WTC11 (cell line): ENCODE measurements around the gene GPRC5B. TPM values are rescaled to one million over a fixed set of nuclear protein-coding genes. Genes with fewer than 3 reads are reported as not detected.

Experiments used
- ATAC-seq: fragments of 200-7000 bp; cut with Tn5 transposase; 2 replicates; pipeline ENCODE4 v1.10.0; 2021; ENCODE audit warnings: mild to moderate bottlenecking, moderate library complexity
- CTCF ChIA-PET: fragments of 300-600 bp; sonication (Branson Sonifier 250); formaldehyde crosslinking; loops from one replicate; lab custom pipeline; 2021; ENCODE audit warnings: antibody characterized with exemption; lab: Charles Lee
- POLR2A ChIA-PET: fragments of 350-600 bp; sonication (Branson Sonifier 250); formaldehyde crosslinking; loops from one replicate; lab custom pipeline; 2021; ENCODE audit warnings: antibody characterized with exemption; lab: Charles Lee
- DNase-seq: peaks from one replicate; pipeline ENCODE4 v3.0.0; 2021; ENCODE audit warnings: low spot score
- H3K27ac Mint-ChIP-seq: 2 replicates; pipeline ENCODE4 v1.8.0; 2021; ENCODE audit warnings: mixed read lengths
- H3K27me3 Mint-ChIP-seq: 2 replicates; pipeline ENCODE4 v1.8.0; 2021; ENCODE audit warnings: low read depth, mild to moderate bottlenecking, moderate library complexity, mixed read lengths
- H3K36me3 Mint-ChIP-seq: 2 replicates; pipeline ENCODE4 v1.8.0; 2021; ENCODE audit warnings: mixed read lengths
- H3K4me1 Mint-ChIP-seq: 2 replicates; pipeline ENCODE4 v1.8.0; 2022; ENCODE audit warnings: mixed read lengths
- H3K4me3 Mint-ChIP-seq: 2 replicates; pipeline ENCODE4 v1.8.0; 2021; ENCODE audit warnings: mild to moderate bottlenecking, moderate library complexity, mixed read lengths
- H3K9me3 Mint-ChIP-seq: 2 replicates; pipeline ENCODE4 v1.8.0; 2021; ENCODE audit warnings: mixed read lengths
- ATF1 ChIP-seq: sonication (generic); formaldehyde crosslinking; IDR thresholded peaks from 2 replicates; pipeline ENCODE4 v1.8.1; 2023; ENCODE audit warnings: mild to moderate bottlenecking, moderate library complexity, missing genetic modification reagents
- ATF6 ChIP-seq: sonication (generic); formaldehyde crosslinking; IDR thresholded peaks from 2 replicates; pipeline ENCODE4 v1.8.1; 2023; ENCODE audit warnings: mild to moderate bottlenecking, missing genetic modification reagents
- CREM ChIP-seq: sonication (generic); formaldehyde crosslinking; IDR thresholded peaks from 2 replicates; pipeline ENCODE4 v1.8.1; 2022; ENCODE audit warnings: mild to moderate bottlenecking, missing genetic modification reagents, moderate library complexity
- EMX1 ChIP-seq: fragments of 250-450 bp; sonication (Bioruptor Pico); IDR thresholded peaks from 2 replicates; pipeline ENCODE4 v1.8.0; 2021; ENCODE audit warnings: mild to moderate bottlenecking
- FOXP1 ChIP-seq: sonication (generic); formaldehyde crosslinking; IDR thresholded peaks from 2 replicates; pipeline ENCODE4 v1.8.0; 2022; ENCODE audit warnings: missing genetic modification reagents, mild to moderate bottlenecking, moderate library complexity, borderline replicate concordance
- GTF2I ChIP-seq: fragments of 250-450 bp; sonication (Bioruptor Pico); conservative IDR thresholded peaks from 2 replicates; pipeline ENCODE4 v1.4.0; 2021; ENCODE audit warnings: mild to moderate bottlenecking
- JAZF1 ChIP-seq: fragments of 250-450 bp; sonication (Bioruptor Pico); IDR thresholded peaks from 2 replicates; pipeline ENCODE4 v1.9.0; 2021; ENCODE audit warnings: moderate library complexity, mild to moderate bottlenecking, inconsistent platforms
- MAX ChIP-seq: sonication (generic); formaldehyde crosslinking; IDR thresholded peaks from 2 replicates; pipeline ENCODE4 v1.8.0; 2022; ENCODE audit warnings: mild to moderate bottlenecking, missing genetic modification reagents
- MXD4 ChIP-seq: fragments of 250-450 bp; sonication (Bioruptor Pico); IDR thresholded peaks from 2 replicates; pipeline ENCODE4 v1.8.0; 2021; ENCODE audit warnings: mild to moderate bottlenecking, moderate library complexity, borderline replicate concordance
- MYBL2 ChIP-seq: sonication (generic); formaldehyde crosslinking; IDR thresholded peaks from 2 replicates; pipeline ENCODE4 v1.8.1; 2023; ENCODE audit warnings: mild to moderate bottlenecking, moderate library complexity, missing genetic modification reagents
- PRRX2 ChIP-seq: fragments of 250-450 bp; sonication (Bioruptor Pico); IDR thresholded peaks from 2 replicates; pipeline ENCODE4 v1.8.0; 2021; ENCODE audit warnings: mild to moderate bottlenecking
- RORB ChIP-seq: fragments of 250-450 bp; sonication (Bioruptor Pico); IDR thresholded peaks from 2 replicates; pipeline ENCODE4 v1.9.0; 2021; ENCODE audit warnings: mild to moderate bottlenecking
- SP1 ChIP-seq: sonication (generic); formaldehyde crosslinking; conservative IDR thresholded peaks from 2 replicates; pipeline ENCODE4 v1.8.1; 2022; ENCODE audit warnings: missing genetic modification reagents
- ZMAT4 ChIP-seq: fragments of 250-450 bp; sonication (Bioruptor Pico); IDR thresholded peaks from 2 replicates; pipeline ENCODE4 v1.9.0; 2021; ENCODE audit warnings: mild to moderate bottlenecking
- ZNF512 ChIP-seq: sonication (generic); formaldehyde crosslinking; IDR thresholded peaks from 2 replicates; pipeline ENCODE4 v1.8.1; 2022; ENCODE audit warnings: missing genetic modification reagents, borderline replicate concordance
- total RNA-seq: library from RNA; stranded (reverse); gene quantifications from 3 replicates; pipeline ENCODE4 v1.2.3, GENCODE V29; 2021
- TF ChIP-seq, protein P1 (sequence below): fragments of 250-450 bp; sonication (Bioruptor Pico); conservative IDR thresholded peaks from 2 replicates; pipeline ENCODE4 v1.9.0; 2021; ENCODE audit warnings: mild to moderate bottlenecking
- TF ChIP-seq, protein P2 (sequence below): sonication (generic); formaldehyde crosslinking; IDR thresholded peaks from 2 replicates; pipeline ENCODE4 v1.8.1; 2023; ENCODE audit warnings: mild to moderate bottlenecking, missing genetic modification reagents
- TF ChIP-seq, protein P3 (sequence below): sonication (generic); formaldehyde crosslinking; IDR thresholded peaks from 2 replicates; pipeline ENCODE4 v1.8.1; 2022; ENCODE audit warnings: mild to moderate bottlenecking, missing genetic modification reagents, moderate library complexity, borderline replicate concordance

GPRC5B gene
- total RNA-seq, 1 experiment from 2014 or later, result 104 TPM

DNA sequence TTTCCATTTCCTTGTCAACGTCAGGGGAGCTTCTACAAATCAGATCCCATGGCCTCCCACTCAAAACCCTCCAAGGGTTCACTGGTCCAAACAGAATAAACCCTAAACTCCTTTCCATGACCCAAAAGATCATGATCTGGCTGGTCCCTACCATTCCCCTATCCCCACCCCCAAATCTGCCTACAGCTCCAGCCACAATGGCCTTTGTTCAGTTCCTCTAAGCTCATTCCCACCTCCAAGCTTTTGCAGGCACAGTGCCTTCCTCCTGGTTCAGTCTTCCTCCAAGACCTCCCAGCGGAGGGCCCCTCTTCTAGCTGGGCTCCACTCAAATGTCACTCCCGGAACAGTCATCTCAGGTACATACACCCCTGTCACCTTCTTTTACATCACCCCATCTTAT, 2.0 kb downstream of the GPRC5B start:
- peak; percentile 3; the same call in 1 of the 2 replicates for ATAC-seq
- H3K27ac Mint-ChIP-seq, result peak overlapping the region; percentile 97
- peaks cover 60% of the 10 kb centered on the region for H3K4me1 Mint-ChIP-seq
- TF ChIP-seq ZNF512 (CRISPR knock-in tag) (no peak), RORB (CRISPR knock-in tag) (no peak), MAX (CRISPR knock-in tag) (no peak), EMX1 (CRISPR knock-in tag) (no peak), SP1 (CRISPR knock-in tag) (no peak), GTF2I (CRISPR knock-in tag) (no peak), ZMAT4 (CRISPR knock-in tag) (no peak), JAZF1 (no peak), MXD4 (CRISPR knock-in tag) (no peak), MYBL2 (CRISPR knock-in tag) (no peak), PRRX2 (CRISPR knock-in tag) (no peak), ATF1 (CRISPR knock-in tag) (no peak), CREM (CRISPR knock-in tag) (no peak), ATF6 (no peak), FOXP1 (CRISPR knock-in tag) (no peak)
- TF ChIP-seq, protein P1, sequence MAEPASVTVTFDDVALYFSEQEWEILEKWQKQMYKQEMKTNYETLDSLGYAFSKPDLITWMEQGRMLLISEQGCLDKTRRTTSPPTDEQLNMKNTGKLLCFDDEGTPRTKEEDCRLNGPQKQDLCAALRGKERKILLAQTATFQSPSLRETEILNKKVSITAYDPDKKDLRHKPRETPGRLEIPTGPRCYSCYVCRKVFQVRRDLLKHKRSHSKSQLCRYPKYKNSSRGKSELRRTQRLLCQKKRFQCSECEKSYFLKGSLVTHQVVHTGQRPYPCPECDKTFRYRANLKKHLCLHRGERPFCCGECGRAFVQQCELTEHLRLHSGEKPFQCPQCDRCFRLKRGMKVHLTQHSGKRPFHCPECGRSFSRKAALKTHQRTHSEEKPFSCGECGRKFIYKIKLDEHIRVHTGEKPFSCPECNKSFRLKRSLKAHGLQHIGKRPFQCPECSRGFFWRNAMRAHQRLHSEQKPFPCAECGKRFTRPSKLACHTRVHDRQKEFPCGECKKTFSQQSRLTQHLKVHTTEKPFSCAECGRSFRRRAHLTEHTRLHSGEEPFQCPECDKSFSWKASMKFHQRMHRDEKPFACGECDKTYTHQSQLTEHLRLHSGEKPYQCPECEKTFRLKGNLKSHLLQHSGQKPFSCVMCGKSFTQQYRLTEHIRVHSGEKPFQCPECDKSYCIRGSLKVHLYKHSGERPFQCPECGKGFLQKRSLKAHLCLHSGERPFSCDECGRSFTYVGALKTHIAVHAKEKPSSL, result no peak
- TF ChIP-seq, protein P2, sequence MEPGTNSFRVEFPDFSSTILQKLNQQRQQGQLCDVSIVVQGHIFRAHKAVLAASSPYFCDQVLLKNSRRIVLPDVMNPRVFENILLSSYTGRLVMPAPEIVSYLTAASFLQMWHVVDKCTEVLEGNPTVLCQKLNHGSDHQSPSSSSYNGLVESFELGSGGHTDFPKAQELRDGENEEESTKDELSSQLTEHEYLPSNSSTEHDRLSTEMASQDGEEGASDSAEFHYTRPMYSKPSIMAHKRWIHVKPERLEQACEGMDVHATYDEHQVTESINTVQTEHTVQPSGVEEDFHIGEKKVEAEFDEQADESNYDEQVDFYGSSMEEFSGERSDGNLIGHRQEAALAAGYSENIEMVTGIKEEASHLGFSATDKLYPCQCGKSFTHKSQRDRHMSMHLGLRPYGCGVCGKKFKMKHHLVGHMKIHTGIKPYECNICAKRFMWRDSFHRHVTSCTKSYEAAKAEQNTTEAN (CRISPR knock-in tag), result no peak
- TF ChIP-seq, protein P3, sequence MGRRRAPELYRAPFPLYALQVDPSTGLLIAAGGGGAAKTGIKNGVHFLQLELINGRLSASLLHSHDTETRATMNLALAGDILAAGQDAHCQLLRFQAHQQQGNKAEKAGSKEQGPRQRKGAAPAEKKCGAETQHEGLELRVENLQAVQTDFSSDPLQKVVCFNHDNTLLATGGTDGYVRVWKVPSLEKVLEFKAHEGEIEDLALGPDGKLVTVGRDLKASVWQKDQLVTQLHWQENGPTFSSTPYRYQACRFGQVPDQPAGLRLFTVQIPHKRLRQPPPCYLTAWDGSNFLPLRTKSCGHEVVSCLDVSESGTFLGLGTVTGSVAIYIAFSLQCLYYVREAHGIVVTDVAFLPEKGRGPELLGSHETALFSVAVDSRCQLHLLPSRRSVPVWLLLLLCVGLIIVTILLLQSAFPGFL (CRISPR knock-in tag), result no peak
- TF ChIP-seq, all 79 proteins: peak for 0
- Mint-ChIP-seq H3K36me3 (peaks cover 13% of the 10 kb centered on the region), H3K9me3 (no peaks in the 10 kb centered on the region), H3K4me3 (peak overlapping the region; percentile 81), H3K27me3 (peaks cover 19% of the 10 kb centered on the region)
- DNase-seq, result no peak
- ChIA-PET CTCF (interaction anchor here (0.7 to 1.8 kb wide), 16 partner anchors 14 to 500 kb away, joined by 3 to 9 read pairs (median 4); partner anchors contain the start of genes IQCK, KNOP1 and VPS35L), POLR2A (interaction anchor here (0.5 to 1.7 kb wide), 9 partner anchors 21 to 327 kb away, joined by 3 to 14 read pairs (median 4); partner anchors contain the start of genes IQCK, KNOP1 and VPS35L)
